ENCODE results near the gene CASP7. TPM values are rescaled to one million over a fixed set of nuclear protein-coding genes. Genes with fewer than 3 reads are reported as not detected.

Gene CASP7
- total RNA-seq, 1 donor from 2014 or later: 32.5 TPM

GRCh38 chr10:113708640-113709039 is 28.9 kb downstream of the CASP7 start:
- Histone ChIP-seq H3K9me3 (no peaks in the 10 kb centered on the region), H3K4me1 (peaks cover 5% of the 10 kb centered on the region), H3K4me3 (no peak overlapping the region), H3K27me3 (no peaks in the 10 kb centered on the region), H3K27ac (no peak overlapping the region), H3K36me3 (no peaks in the 10 kb centered on the region)
- ATAC-seq (no peak), DNase-seq (no peak)
- intact Hi-C loops (cut with DNase I): no loop called here
- TF ChIP-seq CTCF (IDR thresholded peaks at IDR 0.05): no peak

GRCh38 chr10:113709221-113709838 is 29.6 kb downstream of the CASP7 start:
- no peaks in the 10 kb centered on the region for H3K36me3 ChIP-seq

GRCh38 chr10:113711142-113711541 is 31.4 kb downstream of the CASP7 start:
- intact Hi-C loops (cut with DNase I): no loop called here
- H3K4me1 ChIP-seq: peaks cover 4% of the 10 kb centered on the region
- DNase-seq: no peak

More at GRCh38 chr10:113709221-113709838, 29.6 kb downstream of the CASP7 start:
- DNase-seq (no peak), ATAC-seq (no peak)
- H3K27ac ChIP-seq: no peak overlapping the region
- H3K9me3 ChIP-seq: no peaks in the 10 kb centered on the region
- intact Hi-C loops (cut with DNase I): no loop called here
- peaks cover 5% of the 10 kb centered on the region for H3K4me1 ChIP-seq
- H3K4me3 ChIP-seq: no peak overlapping the region
- TF ChIP-seq CTCF (IDR thresholded peaks at IDR 0.05): no peak
- H3K27me3 ChIP-seq: no peaks in the 10 kb centered on the region

GRCh38 chr10:113712024-113712423 is 32.3 kb downstream of the CASP7 start:
- H3K27me3 ChIP-seq: no peaks in the 10 kb centered on the region
- no peak for DNase-seq
- no peaks in the 10 kb centered on the region for H3K9me3 ChIP-seq
- intact Hi-C loops (cut with DNase I): no loop called here
- peaks cover 10% of the 10 kb centered on the region for H3K36me3 ChIP-seq
- H3K27ac ChIP-seq: no peak overlapping the region
- ATAC-seq: no peak
- H3K4me3 ChIP-seq: no peak overlapping the region
- TF ChIP-seq CTCF (IDR thresholded peaks at IDR 0.05): no peak
- H3K4me1 ChIP-seq: peaks cover 5% of the 10 kb centered on the region

More at GRCh38 chr10:113711142-113711541, 31.4 kb downstream of the CASP7 start:
- no peaks in the 10 kb centered on the region for H3K9me3 ChIP-seq
- no peaks in the 10 kb centered on the region for H3K27me3 ChIP-seq
- peaks cover 8% of the 10 kb centered on the region for H3K36me3 ChIP-seq
- no peak for TF ChIP-seq CTCF (IDR thresholded peaks at IDR 0.05)
- no peak for ATAC-seq
- H3K4me3 ChIP-seq: no peak overlapping the region
- no peak overlapping the region for H3K27ac ChIP-seq

GRCh38 chr10:113712755-113713639 is 33.3 kb downstream of the CASP7 start:
- H3K36me3 ChIP-seq: peaks cover 20% of the 10 kb centered on the region
- TF ChIP-seq CTCF (IDR thresholded peaks at IDR 0.05): no peak
- no peaks in the 10 kb centered on the region for H3K9me3 ChIP-seq
- H3K4me1 ChIP-seq: peaks cover 5% of the 10 kb centered on the region
- no peak for ATAC-seq
- intact Hi-C loops (cut with DNase I): no loop called here
- no peak overlapping the region for H3K27ac ChIP-seq
- DNase-seq: no peak
- H3K4me3 ChIP-seq: no peak overlapping the region
- no peaks in the 10 kb centered on the region for H3K27me3 ChIP-seq
